Ovary (tissue), 9 donors: ENCODE measurements around the gene NR1H4. TPM values are rescaled to one million over a fixed set of nuclear protein-coding genes. Genes with fewer than 3 reads are reported as not detected.
"Not testable (repeated sequence)": the region's sequence is repeated elsewhere in the genome, so short reads cannot be mapped to it uniquely, and the experiment has no call there.

Experiments
- DNase-seq, 5 donors: peaks; one replicate each; pipeline ENCODE4 v3.0.0-alpha.2; 2019 to 2020
- H3K27ac ChIP-seq, 2 donors: fragments of 200-600 bp; one replicate each; pipeline versions ENCODE4 v1.5.1 to v1.8.0; 2019 to 2022
- H3K27me3 ChIP-seq: fragments of 200-600 bp; one replicate; pipeline ENCODE4 v1.8.0; 2022
- H3K36me3 ChIP-seq: fragments of 200-600 bp; sonication (generic); one replicate; pipeline ENCODE4 v1.5.1; 2019
- H3K4me1 ChIP-seq: one replicate; pipeline ENCODE4 v1.8.1; 2013; ENCODE audit warnings: mild to moderate bottlenecking, moderate library complexity; ENCODE audit not compliant: insufficient read depth
- H3K4me3 ChIP-seq: fragments of 200-600 bp; sonication (generic); one replicate; pipeline ENCODE4 v1.5.1; 2017
- H3K9me3 ChIP-seq, 2 donors: fragments of 200-600 bp in 1 of 2; sonication (generic) in 1 of 2; one replicate each; pipeline versions ENCODE4 v1.5.1 to v1.8.1; 2013 to 2019; ENCODE audit warnings: mild to moderate bottlenecking in 1 of 2, moderate library complexity in 1 of 2
- EP300 ChIP-seq: sonication (generic); formaldehyde crosslinking; IDR thresholded peaks from one replicate; pipeline ENCODE4 v1.6.1; 2017; ENCODE audit warnings: antibody characterized with exemption
- POLR2A ChIP-seq: fragments of 450-650 bp; IDR thresholded peaks from one replicate; pipeline ENCODE4 v1.6.1; 2017; ENCODE audit warnings: antibody characterized with exemption, mild to moderate bottlenecking, moderate library complexity
- WGBS, 3 donors: extraction: QIAGEN DNeasy Blood & Tissue Kit in 1 of 3; methylation state at CpG; one replicate each; pipeline versions ENCODE4 v1.1.5 to v1.1.7; 2013 to 2017; 5-methylcytosine and 5-hydroxymethylcytosine counted together
- intact Hi-C, 4 donors: fragments of 100-400 bp; cut with DNase I; formaldehyde crosslinking; loops; one replicate each; pipeline versions ENCODE4 v1.11.0 to v1.15.1; 2022 to 2023
- polyA plus RNA-seq, 2 donors: library from polyadenylated mRNA; stranded (reverse); fragments of 200-250 nt in 1 of 2; fragments of 350-450 nt in 1 of 2; fragmentation: Illumina TruSeq in 1 of 2; extraction: RNeasy Lipid Tissue Mini Kit (QIAGEN cat#74804) in 1 of 2; gene quantifications; one replicate each; pipeline ENCODE4 v1.2.3, GENCODE V29; 2013 to 2014
- total RNA-seq, 7 donors: library from RNA; depleted of rRNA in 2 of 7; stranded (reverse); fragments of >200 nt in 2 of 7; fragmentation: NEBNext Ultra II Directional in 3 of 7; extraction: Animal tissue kit (Norgen Biotek cat#: 25700) in 3 of 7; gene quantifications; one replicate each; pipeline versions ENCODE4 v1.1.0 to v1.2.4, GENCODE V29; 2016 to 2023
- TF ChIP-seq, protein P1 (sequence below), 3 donors: fragments of 450-650 bp in 2 of 3; fragments of 200-600 bp in 1 of 3; IDR thresholded peaks; one replicate each; pipeline versions ENCODE4 v1.5.1 to v1.8.0; 2016 to 2022; ENCODE audit warnings: antibody characterized with exemption in 3 of 3, mild to moderate bottlenecking in 1 of 3
- donor health status: DM: no; HTN: no; CAD: no; lungs with moderate emphysema.
- donor health status: DM: no; HTN: no; CAD: no.
- donor health status: Bipolar disorder and iron deficiency.
- donor health status: DM: yes; HTN: yes; CAD: no.
- donor health status: DM: no; HTN: no; CAD: no.
- donor health status: DM: yes; HTN: yes; CAD: no.

The NR1H4 gene
- total and polyA plus RNA-seq, 9 donors: 8.8 to 26.2 (median 15.2) TPM

GRCh38 chr12:100579844-100580243 is 106.2 kb downstream of the NR1H4 start:
- DNase-seq: no peak
- H3K27ac ChIP-seq: no peak overlapping the region
- intact Hi-C loops: no loop called here

GRCh38 chr12:100584256-100584655 is 110.6 kb downstream of the NR1H4 start:
- H3K36me3 ChIP-seq: no peaks in the 10 kb centered on the region
- H3K27ac ChIP-seq: no peak overlapping the region
- H3K4me3 ChIP-seq: no peak overlapping the region
- DNase-seq: no peak
- intact Hi-C loops: no loop called here
- no peaks in the 10 kb centered on the region for H3K9me3 ChIP-seq
- 88 to 95% (median 90%) methylated on average over 3 of the region's 3 CpGs for WGBS, 3 donors
- H3K27me3 ChIP-seq: no peaks in the 10 kb centered on the region
- no peak for TF ChIP-seq POLR2A
- TF ChIP-seq EP300: no peak
- TF ChIP-seq, protein P1, sequence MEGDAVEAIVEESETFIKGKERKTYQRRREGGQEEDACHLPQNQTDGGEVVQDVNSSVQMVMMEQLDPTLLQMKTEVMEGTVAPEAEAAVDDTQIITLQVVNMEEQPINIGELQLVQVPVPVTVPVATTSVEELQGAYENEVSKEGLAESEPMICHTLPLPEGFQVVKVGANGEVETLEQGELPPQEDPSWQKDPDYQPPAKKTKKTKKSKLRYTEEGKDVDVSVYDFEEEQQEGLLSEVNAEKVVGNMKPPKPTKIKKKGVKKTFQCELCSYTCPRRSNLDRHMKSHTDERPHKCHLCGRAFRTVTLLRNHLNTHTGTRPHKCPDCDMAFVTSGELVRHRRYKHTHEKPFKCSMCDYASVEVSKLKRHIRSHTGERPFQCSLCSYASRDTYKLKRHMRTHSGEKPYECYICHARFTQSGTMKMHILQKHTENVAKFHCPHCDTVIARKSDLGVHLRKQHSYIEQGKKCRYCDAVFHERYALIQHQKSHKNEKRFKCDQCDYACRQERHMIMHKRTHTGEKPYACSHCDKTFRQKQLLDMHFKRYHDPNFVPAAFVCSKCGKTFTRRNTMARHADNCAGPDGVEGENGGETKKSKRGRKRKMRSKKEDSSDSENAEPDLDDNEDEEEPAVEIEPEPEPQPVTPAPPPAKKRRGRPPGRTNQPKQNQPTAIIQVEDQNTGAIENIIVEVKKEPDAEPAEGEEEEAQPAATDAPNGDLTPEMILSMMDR (IDR thresholded peaks at IDR 0.05): no peak
- H3K4me1 ChIP-seq: no peaks in the 10 kb centered on the region

More at GRCh38 chr12:100579844-100580243, 106.2 kb downstream of the NR1H4 start:
- H3K9me3 ChIP-seq: no peaks in the 10 kb centered on the region
- no peak overlapping the region for H3K4me3 ChIP-seq
- TF ChIP-seq POLR2A (no peak), EP300 (no peak)
- TF ChIP-seq, protein P1 (IDR thresholded peaks at IDR 0.05): no peak
- 49 to 97% (median 75%) methylated on average over 2 of the region's 2 CpGs for WGBS, 3 donors
- no peaks in the 10 kb centered on the region for H3K36me3 ChIP-seq
- no peaks in the 10 kb centered on the region for H3K4me1 ChIP-seq
- no peaks in the 10 kb centered on the region for H3K27me3 ChIP-seq

DNA sequence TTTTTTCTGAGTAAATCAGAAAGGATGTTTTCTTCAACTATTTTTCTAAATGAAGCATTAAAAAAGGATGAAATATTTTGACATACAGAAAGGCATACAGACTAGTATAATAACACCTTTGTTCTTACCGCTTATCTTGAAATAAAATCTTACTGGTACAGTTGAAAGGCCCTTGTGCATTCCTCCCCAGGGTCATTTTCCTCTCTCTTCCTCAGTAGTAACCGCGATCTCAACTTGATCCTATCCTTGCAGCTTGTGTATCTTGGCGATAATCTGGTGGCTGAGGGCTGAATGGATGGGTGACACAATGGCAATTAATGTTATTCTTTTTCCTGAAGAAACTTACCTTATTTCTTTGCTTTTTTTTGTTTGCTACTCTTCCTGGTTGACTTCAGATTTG is 118.3 kb downstream of the NR1H4 start:
- intact Hi-C loops: no loop called here
- H3K36me3 ChIP-seq: no peaks in the 10 kb centered on the region
- no peak overlapping the region for H3K4me3 ChIP-seq
- no peaks in the 10 kb centered on the region for H3K9me3 ChIP-seq
- H3K4me1 ChIP-seq: no peaks in the 10 kb centered on the region
- no peaks in the 10 kb centered on the region for H3K27me3 ChIP-seq
- H3K27ac ChIP-seq: no peak overlapping the region
- WGBS, 3 donors: 95 to 98% (median 95%) methylated on average over 4 of the region's 4 CpGs
- DNase-seq: no peak
- no peak for TF ChIP-seq POLR2A
- TF ChIP-seq, protein P1 (IDR thresholded peaks at IDR 0.05): no peak
- TF ChIP-seq EP300: no peak

- DNase-seq: no peak
- TF ChIP-seq EP300 (no peak), POLR2A (no peak)
- TF ChIP-seq, protein P1 (IDR thresholded peaks at IDR 0.05): no peak
- H3K36me3 ChIP-seq: no peaks in the 10 kb centered on the region
- intact Hi-C loops: no loop called here
- H3K27me3 ChIP-seq: no peaks in the 10 kb centered on the region
- WGBS, 3 donors: 23 to 30% (median 28%) methylated on average over 5 of the region's 5 CpGs
- H3K27ac ChIP-seq: no peak overlapping the region
- no peak overlapping the region for H3K4me3 ChIP-seq
- H3K9me3 ChIP-seq: no peaks in the 10 kb centered on the region
- no peaks in the 10 kb centered on the region for H3K4me1 ChIP-seq
Observed at GRCh38 chr12:100593490-100593889, 119.8 kb downstream of the NR1H4 start.

- DNase-seq: no peak
- 85 to 90% (median 89%) methylated on average over 1 of the region's 1 CpG for WGBS, 3 donors
Observed at GRCh38 chr12:100601626-100602025, 128.0 kb downstream of the NR1H4 start.

GRCh38 chr12:100602997-100603396 is 129.3 kb downstream of the NR1H4 start:
- H3K36me3 ChIP-seq, H3K27ac ChIP-seq, DNase-seq, intact Hi-C loops, H3K4me3 ChIP-seq, H3K9me3 ChIP-seq, H3K27me3 ChIP-seq, H3K4me1 ChIP-seq: not testable (repeated sequence)
- WGBS, 3 donors: 93 to 100% (median 98%) methylated on average over 1 of the region's 1 CpG

More at GRCh38 chr12:100601626-100602025, 128.0 kb downstream of the NR1H4 start:
- TF ChIP-seq POLR2A (no peak), EP300 (no peak)
- TF ChIP-seq, protein P1 (IDR thresholded peaks at IDR 0.05): no peak
- H3K27me3 ChIP-seq: no peaks in the 10 kb centered on the region
- H3K4me1 ChIP-seq: no peaks in the 10 kb centered on the region
- no peaks in the 10 kb centered on the region for H3K9me3 ChIP-seq
- H3K36me3 ChIP-seq: no peaks in the 10 kb centered on the region
- H3K27ac ChIP-seq: no peak overlapping the region
- H3K4me3 ChIP-seq: no peak overlapping the region
- intact Hi-C loops: no loop called here
